Measurements from ENCODE around the gene PRDX3.

Gene PRDX3

GRCh38 chr10:119119400-119119799 lies 59.2 kb downstream of the PRDX3 start:
- no peak for DNase-seq

- DNase-seq, result no peak
Observed at GRCh38 chr10:119118231-119118630, 60.4 kb downstream of the PRDX3 start.

Measured in eye (tissue), 1 donor.